Measurements from ENCODE around the gene BTNL9. TPM values are rescaled to one million over a fixed set of nuclear protein-coding genes. Genes with fewer than 3 reads are reported as not detected.

BTNL9 gene
- total RNA-seq, 1 donor from 2014 or later = 0.24 TPM

DNA sequence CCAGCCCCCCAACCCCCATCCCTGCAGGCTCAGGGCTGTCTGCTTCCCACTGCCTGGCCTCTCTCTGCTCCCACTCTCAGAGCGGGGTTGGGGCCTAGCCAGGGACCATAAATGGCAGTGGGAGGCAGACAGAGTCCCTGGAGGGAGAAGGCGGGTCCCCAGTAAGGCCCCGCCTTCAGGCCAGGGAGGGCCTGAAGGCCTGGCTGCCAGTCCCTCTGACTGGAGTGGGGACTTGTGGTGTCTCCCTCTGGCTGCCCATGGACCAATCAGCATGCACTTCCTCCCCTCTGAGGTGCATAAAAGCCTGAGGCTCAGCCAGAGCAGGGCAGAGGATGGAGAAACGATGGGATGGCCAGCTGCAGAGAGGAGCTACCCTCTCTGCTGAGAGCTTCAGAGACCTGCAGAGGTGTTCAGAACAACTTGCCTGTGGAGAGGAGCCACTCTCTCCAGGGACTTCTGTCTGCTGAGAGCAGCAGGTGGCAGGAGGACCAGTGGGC is 2.7 kb upstream of the BTNL9 start:
- H3K4me3 Mint-ChIP-seq = no peak overlapping the region
- peak; percentile 58 for DNase-seq (ENCODE audit: low spot score)
- peaks cover 6% of the 10 kb centered on the region for H3K4me1 Mint-ChIP-seq
- Histone ChIP-seq H3F3A (ENCODE audit: low read depth) (no peaks in the 10 kb centered on the region), H2AFZ (replicated peaks) (peak overlapping the region; percentile 63), H3K4me3 (no peak overlapping the region), H3K36me3 (no peaks in the 10 kb centered on the region), H3K27ac (no peak overlapping the region), H4K20me1 (ENCODE audit: low read depth) (no peaks in the 10 kb centered on the region), H3K27me3 (peaks cover 34% of the 10 kb centered on the region), H3K4me1 (peaks cover 7% of the 10 kb centered on the region), H3K4me2 (no peak overlapping the region), H3K9ac (no peak overlapping the region), H3K9me3 (ENCODE audit: low read depth) (no peaks in the 10 kb centered on the region), H3K79me2 (ENCODE audit: low read depth) (no peaks in the 10 kb centered on the region)
- no peaks in the 10 kb centered on the region for H3K9me3 Mint-ChIP-seq
- H3K27me3 Mint-ChIP-seq (ENCODE audit: insufficient read depth, low read depth) = no peaks in the 10 kb centered on the region
- H3K36me3 Mint-ChIP-seq = no peaks in the 10 kb centered on the region
- TF ChIP-seq CTCF (IDR thresholded peaks at IDR 0.05) = no peak
- no peak for TF ChIP-seq EZH2 (IDR thresholded peaks at IDR 0.05)
- TF ChIP-seq EZH2phosphoT487 (IDR thresholded peaks at IDR 0.05) = no peak
- no peak overlapping the region for H3K27ac Mint-ChIP-seq

DNA sequence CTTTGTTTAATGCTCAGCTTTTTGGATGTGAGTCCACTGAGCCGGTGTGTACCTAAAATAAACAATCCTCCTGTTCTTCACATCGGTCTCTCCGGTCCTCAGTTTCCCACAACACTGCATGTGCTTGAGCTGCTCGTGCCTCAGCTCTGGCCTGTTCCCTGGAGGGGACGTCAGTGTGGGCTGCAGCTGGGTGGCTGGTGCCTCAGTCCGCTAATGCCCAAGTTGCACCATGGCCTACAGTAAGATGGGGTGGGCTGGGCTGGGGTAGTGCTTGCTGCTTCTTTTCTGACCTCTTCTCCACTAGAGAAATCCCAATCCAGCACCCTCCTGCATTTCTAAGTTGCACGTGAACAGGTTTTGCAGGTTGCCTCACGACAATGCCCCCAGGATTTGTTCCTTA is 595 bp upstream of the BTNL9 start:
- Histone ChIP-seq H3K79me2 (ENCODE audit: low read depth) (no peaks in the 10 kb centered on the region), H3K4me2 (no peak overlapping the region), H3K4me3 (no peak overlapping the region), H3K27me3 (peaks cover 53% of the 10 kb centered on the region), H3K9ac (no peak overlapping the region), H4K20me1 (ENCODE audit: low read depth) (no peaks in the 10 kb centered on the region), H2AFZ (replicated peaks) (no peak overlapping the region), H3K36me3 (no peaks in the 10 kb centered on the region), H3K9me3 (ENCODE audit: low read depth) (no peaks in the 10 kb centered on the region), H3K27ac (no peak overlapping the region), H3K4me1 (peaks cover 7% of the 10 kb centered on the region), H3F3A (ENCODE audit: low read depth) (no peaks in the 10 kb centered on the region)
- H3K4me1 Mint-ChIP-seq = peaks cover 6% of the 10 kb centered on the region
- DNase-seq (ENCODE audit: low spot score) = no peak
- H3K27me3 Mint-ChIP-seq (ENCODE audit: insufficient read depth, low read depth) = no peaks in the 10 kb centered on the region
- H3K27ac Mint-ChIP-seq = no peak overlapping the region
- no peak for TF ChIP-seq CTCF (IDR thresholded peaks at IDR 0.05)
- TF ChIP-seq EZH2 (IDR thresholded peaks at IDR 0.05) = no peak
- no peak for TF ChIP-seq EZH2phosphoT487 (IDR thresholded peaks at IDR 0.05)
- no peaks in the 10 kb centered on the region for H3K36me3 Mint-ChIP-seq
- no peaks in the 10 kb centered on the region for H3K9me3 Mint-ChIP-seq
- no peak overlapping the region for H3K4me3 Mint-ChIP-seq

DNA sequence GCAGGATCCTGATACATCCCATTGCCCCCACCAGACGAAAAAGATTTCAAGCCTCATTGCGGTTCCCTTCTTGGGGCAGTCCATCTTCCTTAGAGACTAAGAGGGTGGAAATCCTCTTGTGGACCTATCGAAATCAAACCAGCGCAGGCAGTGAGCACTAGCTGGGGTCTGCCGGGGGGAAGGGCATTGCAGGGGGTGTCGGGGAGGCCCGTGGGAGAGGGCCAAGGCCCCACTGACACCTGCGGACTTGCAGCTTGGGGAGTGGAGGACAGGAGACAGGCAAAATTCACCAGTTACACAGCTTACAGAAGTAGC is 522 bp downstream of the BTNL9 start:
- Mint-ChIP-seq H3K4me3 (no peak overlapping the region), H3K27me3 (ENCODE audit: insufficient read depth, low read depth) (peaks cover 4% of the 10 kb centered on the region), H3K9me3 (no peaks in the 10 kb centered on the region), H3K4me1 (peaks cover 6% of the 10 kb centered on the region), H3K27ac (no peak overlapping the region), H3K36me3 (no peaks in the 10 kb centered on the region)
- no peaks in the 10 kb centered on the region for H4K20me1 ChIP-seq (ENCODE audit: low read depth)
- H3K4me1 ChIP-seq = peaks cover 7% of the 10 kb centered on the region
- peaks cover 64% of the 10 kb centered on the region for H3K27me3 ChIP-seq
- no peaks in the 10 kb centered on the region for H3K79me2 ChIP-seq (ENCODE audit: low read depth)
- no peak overlapping the region for H3K4me2 ChIP-seq
- no peak overlapping the region for H3K9ac ChIP-seq
- no peaks in the 10 kb centered on the region for H3K36me3 ChIP-seq
- no peak for DNase-seq (ENCODE audit: low spot score)
- no peak overlapping the region for H2AFZ ChIP-seq (replicated peaks)
- no peaks in the 10 kb centered on the region for H3K9me3 ChIP-seq (ENCODE audit: low read depth)
- H3K27ac ChIP-seq = no peak overlapping the region
- no peaks in the 10 kb centered on the region for H3F3A ChIP-seq (ENCODE audit: low read depth)
- TF ChIP-seq CTCF (IDR thresholded peaks at IDR 0.05) (no peak), EZH2phosphoT487 (IDR thresholded peaks at IDR 0.05) (no peak), EZH2 (IDR thresholded peaks at IDR 0.05) (no peak)
- H3K4me3 ChIP-seq = no peak overlapping the region
